Measurements from ENCODE around the gene MAN1C1.
"Not testable (repeated sequence)": the region's sequence is repeated elsewhere in the genome, so short reads cannot be mapped to it uniquely, and the experiment has no call there.

Gene MAN1C1

DNA sequence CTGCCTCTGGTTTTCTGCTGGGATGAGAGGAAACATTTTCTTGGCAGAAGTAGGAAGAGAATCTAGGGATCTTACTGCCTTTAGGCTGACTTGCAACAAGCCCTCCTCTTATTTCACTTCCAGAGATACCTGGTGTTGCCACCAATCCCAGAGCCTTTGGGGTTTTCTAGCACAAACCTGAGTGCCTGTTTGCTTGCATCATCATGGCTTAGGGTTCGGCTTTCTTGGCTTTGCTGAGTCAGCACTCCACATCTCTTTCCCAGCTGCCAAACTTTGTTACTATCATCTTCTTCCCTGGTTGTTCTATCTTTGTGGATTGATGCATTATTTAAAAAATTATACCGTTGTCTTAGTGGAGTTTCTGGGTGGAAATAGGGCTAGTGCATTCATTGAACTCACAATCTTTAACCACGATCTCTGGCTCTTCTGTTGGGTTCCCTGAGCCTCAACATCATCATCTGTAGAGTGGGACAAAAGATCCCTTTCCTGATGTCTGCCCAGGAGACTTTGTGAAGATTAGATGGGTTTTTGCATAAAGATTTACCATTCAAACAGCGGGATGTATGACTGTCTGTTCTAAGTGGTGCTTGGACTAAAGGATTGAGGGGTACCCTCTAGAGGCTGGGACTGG is 106.8 kb downstream of the MAN1C1 start:
- DNase-seq, result no peak

GRCh38 chr1:25724201-25724600 is 107.6 kb downstream of the MAN1C1 start:
- no peak for DNase-seq

GRCh38 chr1:25724966-25725365 is 108.4 kb downstream of the MAN1C1 start:
- DNase-seq, result no peak

DNA sequence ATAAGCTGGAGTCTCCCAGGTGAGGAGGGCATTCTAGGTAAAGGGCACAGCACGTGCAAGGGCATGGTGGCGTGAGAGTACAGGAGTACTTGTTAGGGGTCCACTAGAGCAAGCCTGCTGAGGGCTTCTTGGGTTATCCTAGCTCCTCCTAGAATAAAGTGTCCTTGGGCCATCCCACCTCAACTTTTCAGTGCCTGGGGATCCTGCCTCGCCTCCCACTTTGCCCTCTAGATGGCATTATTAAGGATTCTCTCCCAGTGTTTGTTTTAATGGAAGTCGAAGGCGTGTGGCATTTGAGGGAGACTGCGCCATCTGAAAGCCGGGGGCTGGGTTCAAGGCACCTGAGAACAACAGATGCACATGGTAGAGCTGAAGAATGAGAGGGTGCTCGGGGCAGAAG is 108.9 kb downstream of the MAN1C1 start:
- no peak for DNase-seq

DNA sequence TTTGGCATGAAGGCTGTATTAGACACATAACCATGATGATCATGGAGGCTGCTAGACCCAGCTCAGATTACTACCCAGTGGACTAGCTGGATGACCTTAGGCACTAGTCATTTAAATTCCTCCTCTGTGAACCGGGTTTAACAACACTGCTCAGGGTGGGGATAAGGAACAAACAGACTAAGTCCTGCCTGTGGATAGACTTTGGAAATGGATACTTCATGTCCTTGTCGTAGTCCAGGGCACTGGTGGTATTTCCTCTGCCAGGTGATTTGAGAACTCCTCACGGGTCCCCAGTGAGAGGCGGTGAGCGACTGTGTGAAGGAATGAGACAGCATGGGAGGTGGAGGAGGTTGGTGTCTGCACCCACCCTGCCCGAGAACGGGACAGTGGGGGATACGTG is 110.5 kb downstream of the MAN1C1 start:
- no peak for DNase-seq

- DNase-seq, result no peak
Observed at GRCh38 chr1:25727635-25728286, 111.2 kb downstream of the MAN1C1 start.

GRCh38 chr1:25728301-25728935 is 111.8 kb downstream of the MAN1C1 start:
- DNase-seq, result no peak

GRCh38 chr1:25729045-25729444 is 112.5 kb downstream of the MAN1C1 start:
- no peak for DNase-seq

GRCh38 chr1:25729790-25730644 is 113.4 kb downstream of the MAN1C1 start:
- no peak for DNase-seq

DNA sequence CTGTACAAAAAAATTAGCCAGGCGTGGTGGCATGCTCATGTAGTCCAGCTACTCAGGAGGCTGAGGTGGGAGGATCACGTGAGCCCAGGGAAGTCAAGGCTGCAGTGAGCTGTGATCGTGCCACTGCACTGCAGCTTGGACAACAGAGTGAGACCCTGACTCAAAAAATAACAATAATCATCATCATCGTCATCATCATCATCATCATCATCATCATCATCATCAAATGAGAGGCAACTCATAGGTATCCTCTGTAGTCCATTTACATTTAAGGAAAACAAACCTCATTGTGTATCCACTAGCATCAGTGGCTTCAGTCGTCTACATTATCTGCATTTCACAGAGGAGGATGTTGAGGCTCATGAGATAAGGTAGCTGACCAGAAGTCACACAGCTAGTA is 114.6 kb downstream of the MAN1C1 start:
- DNase-seq, result no peak

DNA sequence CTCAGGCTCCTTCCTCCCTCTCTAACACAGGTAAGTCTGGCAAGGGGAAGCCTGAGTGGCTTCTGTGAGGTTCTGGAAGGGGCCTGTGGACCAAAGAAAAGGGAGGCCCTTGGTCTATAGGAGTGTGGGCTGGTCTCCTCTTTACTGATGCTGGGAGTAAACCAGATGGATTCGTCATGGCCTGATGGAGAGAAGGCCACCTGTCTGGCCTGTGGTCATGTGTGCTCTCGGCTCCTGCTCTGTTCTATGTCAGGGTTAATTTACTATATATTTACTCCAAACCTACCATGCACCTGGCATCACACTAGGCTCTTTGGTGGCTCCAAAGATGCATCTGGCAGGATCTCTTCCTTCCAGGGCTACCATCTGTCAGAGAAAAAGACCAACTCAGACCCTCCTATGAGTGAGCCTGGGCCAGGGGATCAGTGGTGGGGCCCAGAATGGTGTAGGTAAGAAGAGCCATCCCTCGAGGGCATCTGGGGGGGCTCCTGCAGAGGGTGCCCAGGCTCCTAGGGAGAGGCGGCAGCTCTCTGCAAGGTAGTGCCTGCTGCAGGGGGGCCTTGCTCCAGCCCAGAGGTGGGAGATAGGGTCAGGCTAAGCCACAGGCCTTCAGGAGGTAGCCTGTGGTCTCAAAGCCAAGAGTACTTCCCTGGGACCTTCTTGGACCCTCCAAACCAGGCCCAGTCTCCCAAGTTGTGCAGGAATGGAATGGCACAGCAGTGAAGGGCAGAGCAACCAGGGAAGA is 115.2 kb downstream of the MAN1C1 start:
- no peak for DNase-seq

DNA sequence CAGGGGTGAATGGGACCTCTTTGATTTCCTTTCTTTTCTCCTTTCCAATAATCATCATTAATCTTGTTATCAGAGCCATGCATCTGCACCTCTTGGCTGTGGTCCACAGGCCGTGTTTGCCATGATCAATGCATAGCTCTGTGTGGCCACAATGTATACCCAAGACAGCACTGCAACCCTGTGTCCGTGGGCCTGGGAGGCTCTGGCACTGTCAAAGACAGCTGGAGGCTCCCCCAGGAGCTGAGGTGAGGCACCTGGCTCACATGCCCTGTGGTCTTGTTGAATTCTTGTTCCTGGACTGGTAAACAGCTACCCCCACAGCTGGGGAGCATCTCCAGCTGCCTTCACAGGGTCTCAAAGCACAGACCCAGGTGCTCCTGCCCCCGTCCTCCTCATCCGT is 116.2 kb downstream of the MAN1C1 start:
- DNase-seq, result no peak

- DNase-seq, result no peak
Observed at GRCh38 chr1:25733271-25733670, 116.7 kb downstream of the MAN1C1 start.

DNA sequence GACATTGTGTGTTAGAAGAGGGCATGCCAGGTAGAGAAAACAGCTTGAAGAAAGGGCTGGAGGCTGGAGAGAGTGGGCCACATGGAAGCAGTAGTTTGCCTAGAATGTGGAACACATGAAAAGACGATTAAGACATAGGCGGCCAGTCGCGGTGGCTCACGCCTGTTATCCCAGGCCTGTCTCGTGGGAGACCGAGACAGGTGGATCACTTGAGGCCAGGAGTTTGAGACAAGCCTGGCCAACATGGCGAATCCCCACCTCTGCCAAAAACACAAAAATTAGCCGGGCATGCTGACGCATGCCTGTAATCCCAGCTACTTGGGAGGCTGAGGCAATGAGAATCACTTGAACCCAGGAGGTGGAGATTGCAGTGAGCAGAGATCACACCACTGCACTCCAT is 118.4 kb downstream of the MAN1C1 start:
- DNase-seq, result not testable (repeated sequence)

GRCh38 chr1:25735956-25736529 is 119.5 kb downstream of the MAN1C1 start:
- no peak for DNase-seq

DNA sequence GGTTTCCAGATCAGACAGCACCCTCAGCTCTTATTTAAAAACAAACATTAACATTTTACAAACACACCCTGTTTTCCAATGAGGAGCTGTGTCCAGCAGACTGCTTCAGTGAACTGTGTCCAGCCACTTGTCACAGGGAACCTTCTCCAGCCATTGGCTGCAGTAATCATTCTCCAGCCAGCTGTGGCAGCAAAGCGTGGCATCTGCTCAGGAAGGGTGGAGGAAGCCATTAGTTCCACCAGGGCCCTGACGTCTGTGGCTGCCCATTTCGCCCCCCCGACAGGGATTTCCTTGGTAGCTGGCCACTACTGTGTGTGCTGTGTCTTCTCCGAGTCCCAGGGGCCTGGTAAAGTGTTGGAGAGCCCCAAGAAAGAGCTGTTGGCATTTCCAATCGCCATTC is 120.5 kb downstream of the MAN1C1 start:
- DNase-seq, result no peak

- DNase-seq, result no peak
Observed at GRCh38 chr1:25738499-25738898, 121.9 kb downstream of the MAN1C1 start.

- no peak for DNase-seq
Observed at GRCh38 chr1:25739341-25739740, 122.8 kb downstream of the MAN1C1 start.

- no peak for DNase-seq
Observed at GRCh38 chr1:25740071-25740470, 123.5 kb downstream of the MAN1C1 start.

DNA sequence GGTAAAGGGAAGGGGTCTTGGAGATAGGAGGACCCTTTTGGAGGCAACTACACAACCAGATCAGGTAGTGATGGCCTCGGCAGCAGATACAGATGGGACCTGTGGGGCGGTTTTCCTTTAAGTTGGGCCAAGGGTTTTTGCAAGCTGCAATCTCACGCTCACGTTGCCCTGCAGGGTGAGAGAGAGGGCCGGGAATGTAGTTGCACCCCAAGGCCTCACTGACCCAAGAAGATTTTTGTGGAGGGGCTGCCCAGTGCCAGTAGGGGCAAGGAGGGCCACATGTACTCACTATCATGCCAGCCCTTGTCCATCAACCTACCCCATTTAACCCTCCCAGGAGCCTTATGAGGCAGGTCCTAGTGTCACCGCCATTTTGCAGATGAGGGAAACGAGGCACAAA is 125.7 kb downstream of the MAN1C1 start:
- no peak for DNase-seq

GRCh38 chr1:25743164-25744139 is 126.9 kb downstream of the MAN1C1 start:
- peak; percentile 38 for DNase-seq

All from GOT3 (cell line).